ENCODE measurements around the gene URI1.

DNA sequence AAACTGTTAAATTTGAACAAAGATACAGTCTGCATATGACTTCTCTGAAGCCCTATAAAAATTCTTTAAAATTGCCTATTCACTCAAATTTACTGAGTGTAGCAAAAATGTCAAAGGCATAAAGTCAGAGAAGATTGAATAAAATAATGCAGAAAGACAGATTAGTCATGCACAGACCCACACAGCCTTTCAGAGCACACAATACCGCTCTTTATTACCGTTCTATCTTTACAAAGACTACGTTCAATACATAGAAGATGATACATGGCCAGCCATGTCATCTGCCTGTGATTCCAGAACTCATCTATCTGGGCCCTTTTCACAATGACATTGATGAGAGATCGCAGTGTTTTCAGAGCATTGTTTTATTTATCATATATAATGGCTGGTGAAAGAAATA, 107.2 kb downstream of the URI1 start:
- TF ChIP-seq, protein P1, sequence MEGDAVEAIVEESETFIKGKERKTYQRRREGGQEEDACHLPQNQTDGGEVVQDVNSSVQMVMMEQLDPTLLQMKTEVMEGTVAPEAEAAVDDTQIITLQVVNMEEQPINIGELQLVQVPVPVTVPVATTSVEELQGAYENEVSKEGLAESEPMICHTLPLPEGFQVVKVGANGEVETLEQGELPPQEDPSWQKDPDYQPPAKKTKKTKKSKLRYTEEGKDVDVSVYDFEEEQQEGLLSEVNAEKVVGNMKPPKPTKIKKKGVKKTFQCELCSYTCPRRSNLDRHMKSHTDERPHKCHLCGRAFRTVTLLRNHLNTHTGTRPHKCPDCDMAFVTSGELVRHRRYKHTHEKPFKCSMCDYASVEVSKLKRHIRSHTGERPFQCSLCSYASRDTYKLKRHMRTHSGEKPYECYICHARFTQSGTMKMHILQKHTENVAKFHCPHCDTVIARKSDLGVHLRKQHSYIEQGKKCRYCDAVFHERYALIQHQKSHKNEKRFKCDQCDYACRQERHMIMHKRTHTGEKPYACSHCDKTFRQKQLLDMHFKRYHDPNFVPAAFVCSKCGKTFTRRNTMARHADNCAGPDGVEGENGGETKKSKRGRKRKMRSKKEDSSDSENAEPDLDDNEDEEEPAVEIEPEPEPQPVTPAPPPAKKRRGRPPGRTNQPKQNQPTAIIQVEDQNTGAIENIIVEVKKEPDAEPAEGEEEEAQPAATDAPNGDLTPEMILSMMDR (IDR thresholded peaks at IDR 0.05): no peak
- TF ChIP-seq RAD21 (IDR thresholded peaks at IDR 0.05; ENCODE audit: low read length): no peak
- TF ChIP-seq, protein P2, sequence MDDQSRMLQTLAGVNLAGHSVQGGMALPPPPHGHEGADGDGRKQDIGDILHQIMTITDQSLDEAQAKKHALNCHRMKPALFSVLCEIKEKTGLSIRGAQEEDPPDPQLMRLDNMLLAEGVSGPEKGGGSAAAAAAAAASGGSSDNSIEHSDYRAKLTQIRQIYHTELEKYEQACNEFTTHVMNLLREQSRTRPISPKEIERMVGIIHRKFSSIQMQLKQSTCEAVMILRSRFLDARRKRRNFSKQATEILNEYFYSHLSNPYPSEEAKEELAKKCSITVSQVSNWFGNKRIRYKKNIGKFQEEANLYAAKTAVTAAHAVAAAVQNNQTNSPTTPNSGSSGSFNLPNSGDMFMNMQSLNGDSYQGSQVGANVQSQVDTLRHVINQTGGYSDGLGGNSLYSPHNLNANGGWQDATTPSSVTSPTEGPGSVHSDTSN (IDR thresholded peaks at IDR 0.05): no peak

Measured in SK-N-SH (cell line).